Prostate gland (tissue), 2 donors: ENCODE data around the gene CLCA4. TPM values are rescaled to one million over a fixed set of nuclear protein-coding genes. Genes with fewer than 3 reads are reported as not detected.
A peak's percentile ranks its signal among the peaks of the same experiment; 100 is the strongest.

Experiments
- DNase-seq: peaks from one replicate; pipeline ENCODE4 v3.0.0-alpha.2; 2019; ENCODE audit warnings: low spot score
- H3K27ac ChIP-seq, 2 donors: fragments of 200-600 bp; sonication (generic); 2 replicates each; pipeline ENCODE4 v1.5.1; 2017 to 2019
- H3K27me3 ChIP-seq: fragments of 200-600 bp; sonication (generic); replicated peaks from 2 replicates; pipeline ENCODE4 v1.5.1; 2019; ENCODE audit not compliant: insufficient read depth
- H3K36me3 ChIP-seq, 2 donors: fragments of 200-600 bp; sonication (generic); 1 replicate in 1 of 2; 2 replicates in 1 of 2; pipeline versions ENCODE4 v1.5.1 to v1.8.1; 2017 to 2019
- H3K4me1 ChIP-seq: fragments of 200-600 bp; sonication (generic); replicated peaks from 2 replicates; pipeline ENCODE4 v1.5.1; 2019
- H3K4me3 ChIP-seq, 2 donors: fragments of 200-600 bp; sonication (generic); 2 replicates each; pipeline ENCODE4 v1.5.1; 2017 to 2019
- H3K9me3 ChIP-seq: fragments of 200-600 bp; sonication (generic); 2 replicates; pipeline ENCODE4 v1.5.1; 2017
- POLR2A ChIP-seq: fragments of 450-650 bp; IDR thresholded peaks from one replicate; pipeline ENCODE4 v1.6.1; 2016; ENCODE audit warnings: antibody characterized with exemption, mild to moderate bottlenecking
- POLR2AphosphoS5 ChIP-seq: sonication (generic); formaldehyde crosslinking; IDR thresholded peaks from one replicate; pipeline ENCODE4 v1.6.1; 2017; ENCODE audit warnings: antibody characterized with exemption
- WGBS: methylation state at CpG from one replicate; pipeline ENCODE4 v1.1.5; 2018; 5-methylcytosine and 5-hydroxymethylcytosine counted together
- intact Hi-C: fragments of 100-400 bp; cut with DNase I; formaldehyde crosslinking; loops from one replicate; pipeline ENCODE4 v1.14.2; 2022
- total RNA-seq, 2 donors: library from RNA; depleted of rRNA; stranded (reverse); fragments of >200 nt; gene quantifications; one replicate each; pipeline ENCODE4 v1.1.0, GENCODE V29; 2016
- TF ChIP-seq, protein P1 (sequence below), 4 experiments: fragments of 200-600 bp in 2 of 4; fragments of 450-650 bp in 2 of 4; sonication (generic) in 2 of 4; IDR thresholded peaks; 1 replicate in 3 of 4; 2 replicates in 1 of 4; pipeline ENCODE4 v1.5.1; 2016 to 2019; ENCODE audit warnings: antibody characterized with exemption in 4 of 4, mild to moderate bottlenecking in 2 of 4, moderate library complexity in 2 of 4

Gene CLCA4
- total RNA-seq, 2 donors from 2014 or later: 0.80 to 1.4 TPM

DNA sequence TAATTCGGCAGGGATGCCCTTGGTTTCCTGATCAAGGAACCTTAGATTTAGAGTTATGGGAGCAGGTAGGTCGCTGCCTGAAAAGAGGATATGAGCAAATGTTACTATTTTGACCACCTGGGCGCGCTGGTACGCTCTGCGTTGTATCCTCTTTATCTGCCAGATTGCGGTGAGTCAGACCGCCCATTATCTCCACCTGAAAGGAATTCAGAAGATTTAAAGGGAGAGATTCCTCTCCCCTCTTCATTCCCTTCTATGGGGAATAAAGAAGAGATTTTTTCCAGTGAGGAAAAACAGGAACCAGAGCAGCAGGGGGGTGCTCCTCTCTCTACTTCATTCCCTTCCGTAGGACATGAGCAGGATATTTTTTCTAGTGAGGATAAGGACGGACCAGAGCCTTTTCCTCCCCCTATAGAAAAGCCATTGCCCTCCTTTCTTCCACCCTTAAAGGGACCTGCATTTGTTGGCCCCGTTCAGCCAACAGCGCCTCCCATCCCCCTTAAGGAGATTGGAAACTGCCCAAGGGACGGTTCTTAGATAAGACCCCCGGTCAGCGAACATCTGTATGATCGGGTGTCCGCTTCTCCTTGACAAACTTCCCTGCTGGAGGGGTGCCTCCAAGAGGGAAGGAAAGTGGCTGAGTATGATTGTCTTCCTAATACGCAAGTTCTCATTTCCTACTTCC is 44.0 kb upstream of the CLCA4 start:
- Histone ChIP-seq H3K36me3 (no peaks in the 10 kb centered on the region), H3K27ac (peak overlapping the region; percentile 79 to 84), H3K4me3 (no peak overlapping the region), H3K9me3 (no peaks in the 10 kb centered on the region), H3K27me3 (no peaks in the 10 kb centered on the region), H3K4me1 (no peaks in the 10 kb centered on the region)
- peak; percentile 60 for DNase-seq
- 58% methylated on average over 18 of the region's 18 CpGs for WGBS
- intact Hi-C loops: loop anchor here (10.0 kb wide), 2 partner anchors 118 to 462 kb away; no protein-coding TSS in a partner anchor
- TF ChIP-seq POLR2AphosphoS5 (no peak), POLR2A (no peak)

GRCh38 chr1:86503406-86504136 is 43.3 kb upstream of the CLCA4 start:
- DNase-seq: peak; percentile 32
- H3K36me3 ChIP-seq: no peaks in the 10 kb centered on the region
- intact Hi-C loops: loop anchor here (10.0 kb wide), 2 partner anchors 119 to 461 kb away; no protein-coding TSS in a partner anchor
- no peaks in the 10 kb centered on the region for H3K4me1 ChIP-seq
- 15% methylated on average over 18 of the region's 18 CpGs for WGBS
- TF ChIP-seq, protein P1, sequence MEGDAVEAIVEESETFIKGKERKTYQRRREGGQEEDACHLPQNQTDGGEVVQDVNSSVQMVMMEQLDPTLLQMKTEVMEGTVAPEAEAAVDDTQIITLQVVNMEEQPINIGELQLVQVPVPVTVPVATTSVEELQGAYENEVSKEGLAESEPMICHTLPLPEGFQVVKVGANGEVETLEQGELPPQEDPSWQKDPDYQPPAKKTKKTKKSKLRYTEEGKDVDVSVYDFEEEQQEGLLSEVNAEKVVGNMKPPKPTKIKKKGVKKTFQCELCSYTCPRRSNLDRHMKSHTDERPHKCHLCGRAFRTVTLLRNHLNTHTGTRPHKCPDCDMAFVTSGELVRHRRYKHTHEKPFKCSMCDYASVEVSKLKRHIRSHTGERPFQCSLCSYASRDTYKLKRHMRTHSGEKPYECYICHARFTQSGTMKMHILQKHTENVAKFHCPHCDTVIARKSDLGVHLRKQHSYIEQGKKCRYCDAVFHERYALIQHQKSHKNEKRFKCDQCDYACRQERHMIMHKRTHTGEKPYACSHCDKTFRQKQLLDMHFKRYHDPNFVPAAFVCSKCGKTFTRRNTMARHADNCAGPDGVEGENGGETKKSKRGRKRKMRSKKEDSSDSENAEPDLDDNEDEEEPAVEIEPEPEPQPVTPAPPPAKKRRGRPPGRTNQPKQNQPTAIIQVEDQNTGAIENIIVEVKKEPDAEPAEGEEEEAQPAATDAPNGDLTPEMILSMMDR (IDR thresholded peaks at IDR 0.05): no peak
- no peak for TF ChIP-seq POLR2A
- TF ChIP-seq POLR2AphosphoS5: no peak
- H3K27ac ChIP-seq: peak overlapping the region; percentile 79 to 84
- no peaks in the 10 kb centered on the region for H3K27me3 ChIP-seq
- H3K9me3 ChIP-seq: no peaks in the 10 kb centered on the region
- peak overlapping the region in 1 of 2 donors; percentile 13 for H3K4me3 ChIP-seq

DNA sequence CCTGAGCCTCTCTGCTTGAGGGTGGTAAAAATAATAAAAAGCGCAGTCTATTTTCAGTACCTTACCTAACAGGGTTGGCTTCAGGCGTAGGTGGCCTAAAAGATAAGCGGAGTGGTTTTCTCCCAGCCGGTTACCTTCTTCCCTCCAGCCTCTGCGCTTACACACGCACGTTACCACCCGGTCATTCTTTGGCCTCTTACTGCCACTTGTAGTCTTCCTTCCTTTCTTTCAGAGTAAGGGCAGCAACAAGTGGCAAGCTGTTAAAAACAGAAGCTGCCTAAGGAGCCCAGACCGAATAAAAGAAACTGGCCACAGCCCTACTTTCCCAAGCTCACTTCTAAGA is 42.8 kb upstream of the CLCA4 start:
- Histone ChIP-seq H3K4me3 (peak overlapping the region in 1 of 2 donors; percentile 13), H3K9me3 (no peaks in the 10 kb centered on the region), H3K36me3 (no peaks in the 10 kb centered on the region), H3K27ac (peak overlapping the region; percentile 79 to 84), H3K27me3 (no peaks in the 10 kb centered on the region), H3K4me1 (no peaks in the 10 kb centered on the region)
- TF ChIP-seq, protein P1 (IDR thresholded peaks at IDR 0.05): no peak
- no peak for TF ChIP-seq POLR2AphosphoS5
- DNase-seq: peak; percentile 19
- intact Hi-C loops: loop anchor here (10.0 kb wide), 2 partner anchors 119 to 461 kb away; no protein-coding TSS in a partner anchor
- WGBS: 8% methylated on average over 9 of the region's 9 CpGs

GRCh38 chr1:86504895-86505563 is 41.8 kb upstream of the CLCA4 start:
- peak; percentile 90 for DNase-seq
- WGBS: 42% methylated on average over 9 of the region's 9 CpGs

More at GRCh38 chr1:86504895-86505563, 41.8 kb upstream of the CLCA4 start:
- Histone ChIP-seq H3K36me3 (no peaks in the 10 kb centered on the region), H3K9me3 (no peaks in the 10 kb centered on the region), H3K4me1 (no peaks in the 10 kb centered on the region), H3K27ac (peak overlapping the region; percentile 79 to 84), H3K27me3 (no peaks in the 10 kb centered on the region), H3K4me3 (no peak overlapping the region)
- intact Hi-C loops: loop anchor here (10.0 kb wide), 2 partner anchors 120 to 460 kb away; no protein-coding TSS in a partner anchor
- TF ChIP-seq, protein P1 (IDR thresholded peaks at IDR 0.05): no peak
- TF ChIP-seq POLR2AphosphoS5 (peak; percentile 92), POLR2A (no peak)
